Muscle of back (tissue), 11 donors: Measurements from ENCODE around the gene MSTO1. TPM values are rescaled to one million over a fixed set of nuclear protein-coding genes. Genes with fewer than 3 reads are reported as not detected.
"Not testable (repeated sequence)": the region's sequence is repeated elsewhere in the genome, so short reads cannot be mapped to it uniquely, and the experiment has no call there.

Experiments
- DNase-seq, 3 donors: peaks; one replicate each; pipeline versions ENCODE4 v3.0.0 to v3.0.0-alpha.2; 2013
- polyA plus RNA-seq, 10 donors: library from polyadenylated mRNA; unstranded; fragments of 120-200 nt; gene quantifications; one replicate each; pipeline ENCODE4 v1.2.1, GENCODE V29; 2013; ENCODE audit not compliant: insufficient read length in 10 of 10

MSTO1 gene
- polyA plus RNA-seq, 10 donors: 24.9 to 50.5 (median 33.8) TPM

DNA sequence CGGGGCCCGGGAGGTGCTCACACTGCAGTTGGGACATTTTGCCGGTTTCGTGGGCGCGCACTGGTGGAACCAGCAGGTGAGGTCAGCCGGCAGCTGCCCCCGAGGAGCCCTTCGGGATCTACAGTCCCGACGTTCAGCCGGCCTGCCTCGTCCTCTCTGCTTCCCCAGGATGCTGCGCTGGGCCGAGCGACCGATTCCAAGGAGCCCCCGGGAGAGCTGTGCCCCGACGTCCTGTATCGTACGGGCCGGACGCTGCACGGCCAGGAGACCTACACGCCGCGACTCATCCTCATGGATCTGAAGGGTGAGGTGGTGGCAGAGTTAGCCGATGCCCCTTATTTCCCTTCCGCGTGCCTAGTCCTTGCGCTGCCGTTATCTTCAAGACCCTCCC lies 234 bp downstream of the MSTO1 start:
- DNase-seq: not testable (repeated sequence)

DNA sequence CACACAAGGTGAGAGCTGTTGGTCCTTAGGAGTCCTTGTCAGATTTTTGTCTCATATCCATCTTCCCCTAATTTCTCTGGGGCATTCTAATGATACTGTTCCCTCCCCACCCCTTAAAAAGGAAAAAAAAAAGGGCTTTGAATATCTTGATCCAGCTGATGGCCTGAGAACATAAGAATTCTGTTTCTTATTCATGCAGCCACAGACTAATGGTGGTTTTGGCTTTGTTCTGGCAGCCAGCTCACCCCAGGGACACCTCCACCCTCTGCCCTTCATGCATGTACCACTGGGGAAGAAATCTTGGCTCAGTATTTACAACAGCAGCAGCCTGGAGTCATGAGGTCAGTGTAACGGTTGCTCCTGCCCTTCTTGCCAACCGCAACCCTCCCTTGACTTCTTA lies 3.2 kb downstream of the MSTO1 start:
- not testable (repeated sequence) for DNase-seq

DNA sequence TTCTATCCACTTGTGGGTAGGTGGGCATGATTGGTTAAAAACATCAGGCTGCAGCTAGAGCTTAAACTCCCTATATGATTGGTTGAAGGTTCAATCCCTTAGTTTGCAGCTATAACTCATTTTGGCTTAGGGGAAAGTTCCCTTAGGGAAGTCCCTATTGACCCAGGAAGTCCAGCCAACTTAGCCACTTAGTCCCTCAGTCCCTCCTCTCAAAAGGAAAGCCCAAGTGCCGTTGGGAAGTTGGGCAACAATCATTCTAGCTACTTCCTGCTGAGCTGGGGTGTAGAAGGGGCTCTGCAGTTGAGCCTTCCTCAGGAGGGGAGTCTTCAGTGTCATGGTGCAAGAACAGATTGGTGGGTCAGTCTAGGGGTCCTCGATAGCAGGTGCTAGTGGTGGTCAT lies 12.2 kb downstream of the MSTO1 start:
- DNase-seq: no peak

DNA sequence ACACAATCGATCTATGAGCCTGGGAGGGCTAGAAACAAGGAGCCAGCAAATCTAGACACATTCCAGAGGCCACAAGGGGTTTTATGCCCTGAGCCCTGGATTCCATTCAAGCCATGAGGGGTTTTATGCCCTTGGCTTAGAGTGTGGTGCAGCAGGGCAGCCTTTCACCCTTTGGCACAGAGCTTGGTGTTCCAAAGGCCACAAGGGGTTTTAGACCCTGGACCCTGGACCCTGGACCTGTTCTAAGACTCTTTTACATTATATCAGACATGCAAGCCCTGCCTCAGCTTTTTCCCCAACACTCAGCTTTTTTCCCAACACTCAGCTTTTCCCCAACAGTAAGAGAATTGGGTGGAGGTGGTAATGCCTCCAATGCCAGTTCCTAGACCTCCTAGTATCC lies 13.3 kb downstream of the MSTO1 start:
- no peak for DNase-seq

DNA sequence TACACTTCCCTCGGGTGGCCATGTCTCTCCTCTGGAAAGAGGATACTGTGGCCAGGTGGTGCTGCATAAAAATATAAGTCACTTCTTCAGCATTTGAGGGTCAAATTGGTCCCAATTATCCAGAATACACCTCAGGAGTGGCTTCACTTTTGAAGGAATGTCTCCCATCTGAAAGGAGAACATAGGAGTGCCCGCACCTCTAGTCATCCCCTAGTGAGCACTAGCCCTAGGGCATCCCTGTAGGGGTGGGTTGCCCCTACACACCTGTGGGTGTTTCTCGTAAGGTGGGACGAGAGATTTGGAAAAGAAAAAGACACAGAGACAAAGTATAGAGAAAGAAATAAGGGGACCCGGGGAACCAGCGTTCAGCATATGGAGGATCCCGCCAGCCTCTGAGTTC lies 16.4 kb downstream of the MSTO1 start:
- not testable (repeated sequence) for DNase-seq

DNA sequence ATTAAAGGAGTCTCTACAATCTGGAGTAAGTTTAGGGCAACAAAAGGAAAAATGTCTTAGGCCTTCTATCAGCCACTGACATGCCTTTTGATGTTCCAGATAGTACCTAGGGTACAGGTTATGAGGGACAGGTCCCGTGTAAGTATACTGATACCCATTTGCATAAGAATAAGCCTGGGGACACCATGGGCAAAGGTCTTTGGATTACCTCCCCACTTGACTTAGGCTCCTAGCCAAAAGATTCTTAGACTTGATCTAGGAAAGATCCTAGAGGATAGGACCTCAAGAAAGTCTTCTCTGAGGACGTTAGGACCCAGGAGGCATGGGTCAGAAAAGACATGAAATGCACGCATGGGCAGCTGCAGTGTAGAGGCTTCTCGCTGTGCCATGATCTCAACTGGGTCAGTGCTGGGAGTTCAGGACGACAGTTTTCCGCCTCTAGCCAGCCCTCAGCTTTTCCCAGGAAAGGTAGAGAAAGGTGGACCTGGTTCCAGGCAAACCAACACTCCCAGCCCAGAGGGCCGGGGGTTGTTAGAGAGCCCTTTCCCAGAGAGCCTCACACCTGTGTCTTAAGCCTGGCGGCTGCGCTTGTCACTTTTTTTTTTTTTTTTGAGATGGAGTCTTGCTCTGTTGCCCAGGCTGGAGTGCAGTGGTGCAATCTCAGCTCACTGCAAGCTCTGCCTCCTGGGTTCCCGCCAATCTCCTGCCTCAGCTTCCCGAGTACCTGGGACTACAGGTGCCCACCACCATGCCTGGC lies 26.6 kb downstream of the MSTO1 start:
- DNase-seq: no peak

DNA sequence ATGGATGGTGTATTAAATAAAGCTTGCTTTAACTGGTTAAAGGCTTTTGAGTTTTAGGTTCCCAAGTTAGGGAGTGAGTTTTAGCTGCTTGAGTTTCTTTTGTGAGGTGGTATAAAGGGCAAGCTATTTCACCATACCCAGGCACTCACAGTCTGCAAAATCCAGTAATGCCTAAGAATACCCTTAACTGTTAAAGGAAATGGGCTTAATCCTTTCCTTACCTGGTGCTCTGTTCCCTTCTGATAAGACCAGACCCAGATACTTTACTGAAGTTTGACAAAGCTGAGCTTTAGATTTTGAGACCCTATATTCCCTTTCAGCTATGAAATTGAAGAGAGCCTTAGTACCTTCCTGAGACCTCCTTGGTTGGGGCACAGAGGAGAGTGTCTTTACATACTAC lies 30.3 kb downstream of the MSTO1 start:
- no peak for DNase-seq

DNA sequence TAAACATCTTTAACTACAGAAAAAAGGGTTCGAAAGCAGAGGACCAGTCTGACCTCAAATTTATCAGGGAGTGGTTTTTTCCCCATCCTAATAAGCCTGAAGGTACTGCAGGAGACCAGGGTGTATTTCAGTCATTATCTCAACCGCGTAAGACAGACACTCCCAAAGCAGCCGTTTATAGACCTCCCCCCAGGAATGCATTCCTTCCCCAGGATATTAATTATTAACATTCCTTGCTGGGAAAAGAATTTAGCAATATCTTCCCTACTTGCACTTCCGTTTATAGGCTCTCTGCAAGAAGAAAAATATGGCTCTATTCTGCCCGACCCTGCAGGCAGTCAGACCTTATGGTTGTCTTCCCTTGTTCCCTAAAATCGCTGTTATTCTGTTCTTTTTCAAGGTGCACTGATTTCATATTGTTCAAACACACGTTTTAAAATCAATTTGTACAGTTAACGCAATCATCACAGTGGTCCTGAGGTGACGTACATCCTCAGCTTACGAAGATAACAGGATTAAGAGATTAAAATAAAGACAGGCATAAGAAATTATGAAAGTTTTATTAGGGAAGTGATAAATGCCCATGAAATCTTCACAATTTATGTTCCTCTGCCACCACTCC lies 32.7 kb downstream of the MSTO1 start:
- DNase-seq: not testable (repeated sequence)

DNA sequence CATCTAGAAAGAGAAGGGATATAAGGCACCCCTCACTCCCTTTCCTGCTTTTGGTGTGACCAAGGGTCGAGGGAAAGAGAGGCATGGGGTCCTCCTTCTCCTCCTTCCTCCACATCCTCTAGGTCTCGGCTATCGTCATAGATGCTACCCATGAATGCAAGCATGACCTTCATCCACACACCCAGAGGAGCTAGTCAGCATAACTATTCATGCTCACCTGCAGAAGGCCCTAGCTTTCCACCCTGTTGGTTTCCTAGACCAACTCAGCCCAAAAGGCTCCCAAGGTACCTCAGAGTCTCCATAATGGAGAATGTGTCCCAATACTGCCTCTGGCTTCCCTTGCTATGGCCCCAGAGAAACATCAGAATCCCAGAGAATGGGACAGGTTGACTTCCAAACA lies 33.2 kb downstream of the MSTO1 start:
- DNase-seq: no peak

DNA sequence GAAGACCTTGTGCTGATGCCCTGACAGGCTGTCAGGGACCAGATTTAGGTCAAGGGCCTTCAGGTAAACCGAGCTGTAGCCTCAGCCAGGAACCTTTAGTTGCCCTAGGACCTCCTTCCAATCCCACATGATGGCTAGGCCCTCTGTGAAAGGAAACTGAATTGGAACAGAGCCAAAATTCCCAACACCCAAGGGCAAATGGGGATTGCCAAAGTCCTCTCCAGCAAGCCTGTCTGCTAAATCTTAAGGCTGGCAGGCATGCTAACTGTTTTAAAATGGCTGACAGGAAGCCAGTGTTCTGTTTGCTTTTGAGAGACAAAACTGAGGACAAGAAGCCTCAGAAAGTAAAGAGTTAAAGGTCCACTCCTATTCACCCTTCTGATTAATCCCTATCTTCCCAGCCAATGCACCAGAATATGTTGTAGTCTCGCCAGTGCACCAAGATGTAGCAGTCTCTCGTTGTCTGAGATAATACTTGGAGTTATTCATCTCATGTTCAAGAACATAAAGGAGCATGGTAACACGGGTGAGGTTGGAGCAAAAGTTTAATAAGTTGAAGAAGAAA lies 35.1 kb downstream of the MSTO1 start:
- no peak for DNase-seq

DNA sequence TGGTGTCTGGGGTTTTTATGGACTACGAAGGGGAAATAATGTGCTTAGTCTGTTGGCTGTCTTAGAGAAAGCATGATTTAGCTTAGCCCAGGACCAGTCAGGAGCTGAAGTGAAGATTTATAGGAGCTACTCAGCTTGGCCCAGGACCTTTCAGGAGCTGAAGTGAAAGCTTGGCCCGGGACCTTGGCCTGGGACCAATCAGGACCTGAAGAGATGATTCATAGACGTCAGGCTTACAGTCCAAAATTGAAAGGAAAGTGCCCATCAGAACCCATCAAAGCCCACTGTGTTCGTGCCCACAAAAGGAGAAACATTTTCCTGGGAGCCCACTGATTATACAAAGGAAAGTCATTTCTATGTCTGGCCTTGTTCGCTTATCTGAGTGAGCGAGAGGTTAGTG lies 35.6 kb downstream of the MSTO1 start:
- DNase-seq: no peak

DNA sequence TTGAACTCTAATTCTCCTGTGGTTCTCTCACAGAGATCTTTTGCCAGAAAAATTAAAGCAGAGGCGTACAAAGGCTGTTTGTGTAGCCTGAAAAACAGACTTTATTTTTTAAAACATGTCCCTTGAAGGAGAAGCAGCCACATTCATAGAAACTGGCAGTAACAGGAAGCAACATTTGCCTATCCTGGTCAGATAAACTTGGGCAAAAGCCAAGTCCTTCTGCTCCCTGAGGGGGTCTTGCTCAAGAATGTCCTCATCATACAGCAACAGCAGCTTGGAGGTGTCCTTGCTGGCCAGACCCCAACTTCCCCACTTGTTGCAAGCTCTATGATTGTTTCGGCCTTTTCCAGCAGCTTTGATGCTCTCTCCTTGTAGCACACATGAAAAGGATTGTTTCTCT lies 36.3 kb downstream of the MSTO1 start:
- DNase-seq: no peak

DNA sequence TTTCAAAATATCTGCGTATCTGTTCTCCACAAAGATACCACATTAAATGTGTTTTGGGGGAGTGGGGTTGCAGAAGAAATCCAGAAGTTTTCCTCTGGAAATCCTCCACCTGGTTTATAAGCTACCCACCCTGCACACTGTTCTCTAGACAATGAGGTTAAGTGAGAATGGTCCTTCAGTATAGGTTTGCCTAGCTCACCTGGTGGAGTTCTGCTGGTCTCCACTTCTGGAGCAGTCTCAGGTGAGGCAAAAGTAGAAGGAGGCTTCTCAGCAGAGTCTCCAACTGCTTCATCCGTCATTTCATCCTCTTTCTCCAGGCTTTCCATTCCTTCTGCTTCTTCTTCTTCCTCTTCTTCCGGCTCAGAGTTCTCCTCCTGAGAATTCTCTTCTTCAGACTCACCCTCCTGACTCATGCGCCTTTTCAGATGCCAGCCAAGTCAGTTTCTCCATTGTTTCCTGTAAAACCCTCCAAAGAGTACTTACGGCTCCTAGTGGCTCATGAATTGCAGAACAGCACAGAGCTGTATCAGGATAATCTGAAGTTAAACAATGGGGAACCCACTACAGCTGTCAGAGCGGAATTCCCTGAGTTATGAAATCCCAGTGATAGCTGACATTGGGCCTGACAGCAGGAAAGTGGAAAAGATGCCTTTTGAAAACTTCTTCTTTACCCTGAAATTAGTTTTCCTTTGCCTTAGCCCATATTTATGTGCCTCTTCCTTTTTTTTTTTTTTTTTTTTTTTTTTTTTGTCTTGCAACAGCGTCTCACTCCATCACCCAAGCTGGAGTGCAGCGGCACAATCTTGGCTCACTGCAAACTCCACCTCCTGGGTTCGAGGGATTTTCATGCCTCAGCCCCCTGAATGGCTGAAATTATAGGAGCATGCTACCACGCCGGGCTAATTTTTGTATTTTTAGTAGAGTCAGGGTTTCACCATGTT lies 38.5 kb downstream of the MSTO1 start:
- DNase-seq: peak in 2 of 3 donors; percentile 46 to 74

DNA sequence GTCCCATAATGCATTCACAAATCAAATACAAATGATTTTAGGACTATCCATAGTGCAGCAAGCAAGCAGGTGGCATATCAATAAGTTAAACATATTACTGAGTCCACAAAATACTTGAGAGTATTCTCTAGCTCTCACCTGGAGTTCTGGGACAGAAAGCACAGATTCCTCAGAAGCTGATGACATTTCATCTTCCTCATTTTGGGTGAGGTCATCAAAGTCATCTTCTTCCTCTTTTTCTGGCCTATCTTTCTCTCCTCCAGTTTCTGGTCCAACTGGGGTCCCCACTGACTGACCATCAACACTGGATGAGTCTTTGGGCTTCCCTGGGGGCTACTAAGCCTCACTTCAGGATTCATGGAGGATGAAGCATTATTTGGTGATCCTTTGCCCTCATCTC lies 39.7 kb downstream of the MSTO1 start:
- no peak for DNase-seq

DNA sequence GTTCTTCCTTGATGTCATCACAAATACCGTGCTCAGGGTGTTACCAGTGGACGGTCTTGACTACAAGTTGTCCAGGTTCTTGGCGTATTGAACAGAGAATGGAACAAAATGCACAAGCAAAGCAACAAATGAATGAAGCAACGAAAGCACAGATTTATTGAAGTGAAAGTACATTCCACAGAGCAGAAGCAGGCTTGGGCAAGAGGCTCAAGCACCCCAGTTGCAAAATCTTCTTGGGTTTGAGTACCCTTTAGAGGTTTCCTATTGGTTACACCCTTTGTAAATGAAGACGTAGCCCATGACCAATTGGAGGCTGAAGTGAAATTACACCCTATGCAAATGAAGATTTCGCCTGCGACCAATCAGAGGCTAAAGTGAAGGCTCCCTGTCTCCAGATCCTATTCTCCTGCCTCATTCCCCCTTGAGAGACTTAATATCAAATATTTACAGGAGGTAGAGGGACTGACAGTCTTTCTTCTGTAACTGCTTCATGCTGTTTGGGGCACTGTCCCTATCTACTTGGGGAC lies 40.3 kb downstream of the MSTO1 start:
- DNase-seq: no peak

DNA sequence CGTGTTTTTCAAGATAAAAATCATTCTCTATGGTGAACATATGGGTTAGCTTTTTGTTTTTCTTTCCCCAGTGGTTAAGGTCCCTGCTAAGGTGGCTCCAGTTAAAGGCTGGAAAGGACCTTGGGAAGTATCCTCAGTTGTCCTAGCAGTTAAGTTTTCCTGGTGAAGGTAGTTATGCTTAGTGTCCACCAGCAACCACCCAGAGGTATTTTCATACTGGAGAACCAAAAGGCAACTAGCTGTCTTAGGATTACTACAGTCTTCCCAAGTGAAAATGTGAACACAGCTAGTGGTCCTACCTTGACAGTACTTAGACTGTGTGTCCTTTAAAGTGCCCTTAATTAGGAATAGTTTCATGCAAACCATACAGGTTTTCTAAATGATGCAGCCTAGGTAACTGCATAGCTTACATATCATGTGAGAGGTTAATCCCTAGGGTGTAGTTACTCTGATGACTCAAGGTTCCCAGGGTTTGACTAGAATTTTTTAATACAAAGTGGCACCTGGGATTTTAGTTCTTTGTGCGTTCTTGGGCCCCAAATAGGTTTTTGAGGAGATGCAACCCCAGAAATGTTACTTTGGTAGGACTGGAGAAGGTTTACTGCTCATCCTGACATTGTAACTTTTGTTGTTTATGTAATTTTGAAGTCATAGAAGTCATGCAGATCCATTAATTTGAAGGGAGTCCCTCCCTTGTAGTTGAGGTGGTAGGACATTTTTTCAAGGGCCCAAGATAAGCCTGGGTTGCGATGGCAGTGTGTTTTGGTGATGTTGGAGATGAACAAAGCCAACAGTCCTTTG lies 42.0 kb downstream of the MSTO1 start:
- DNase-seq: no peak

DNA sequence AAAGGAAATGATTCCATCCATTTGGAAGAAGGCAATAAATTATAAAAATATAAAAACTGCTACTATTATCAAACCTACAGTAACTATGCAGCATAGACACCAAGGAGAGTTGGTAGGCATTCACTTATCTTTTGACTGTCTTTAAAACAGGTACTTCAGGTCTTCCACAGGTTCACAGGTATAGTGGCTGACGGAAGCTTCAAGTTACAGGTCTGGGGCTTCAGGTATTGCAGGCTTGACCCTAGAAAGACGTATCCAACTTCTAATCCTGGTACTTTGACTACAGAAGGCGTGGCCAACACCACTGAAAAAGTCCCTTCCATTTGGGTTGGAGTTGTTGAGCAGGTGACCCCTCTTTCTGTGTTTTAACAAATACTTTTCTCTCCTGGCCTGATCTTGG lies 42.9 kb downstream of the MSTO1 start:
- no peak for DNase-seq

DNA sequence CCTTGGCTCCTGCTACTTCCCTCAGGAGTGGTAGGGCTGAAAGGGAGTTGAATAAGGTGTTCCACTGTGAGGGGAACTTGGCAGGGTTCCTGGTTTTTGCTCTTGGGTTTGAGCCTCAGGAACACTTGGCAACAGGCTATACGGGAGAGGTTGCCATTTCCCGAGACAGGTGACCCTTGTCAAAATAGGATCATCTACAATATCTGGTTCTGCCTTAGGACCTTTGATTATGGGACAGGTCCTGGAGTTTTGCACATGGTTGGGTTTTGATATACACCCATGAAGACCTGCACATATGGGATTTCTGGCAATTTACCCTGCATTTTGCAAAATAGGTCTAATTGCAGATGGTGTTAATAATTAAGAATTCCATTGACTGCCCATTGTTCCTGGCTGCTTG lies 47.4 kb downstream of the MSTO1 start:
- no peak for DNase-seq

DNA sequence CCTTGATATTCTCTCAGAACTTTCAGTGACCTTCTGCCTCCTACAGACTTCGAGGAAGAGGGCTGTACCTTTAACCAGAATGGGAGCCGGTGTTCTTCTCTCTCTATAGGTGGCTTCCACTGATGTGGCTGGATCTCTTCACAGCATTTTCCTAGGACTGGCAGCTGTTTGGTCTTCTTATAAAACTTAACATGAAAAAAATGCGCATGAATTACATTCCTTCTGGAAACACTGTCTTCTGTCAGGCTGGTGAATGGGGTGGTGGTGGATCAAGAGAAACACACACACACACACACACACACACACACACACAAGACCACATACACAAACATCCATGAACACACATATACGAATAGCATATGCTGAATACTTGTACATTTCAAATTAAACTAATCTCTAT lies 51.2 kb downstream of the MSTO1 start:
- DNase-seq: not testable (repeated sequence)
